NCI-H187 treated with DMSO at 0.1 percent for 48 hours (cell line): Measurements from ENCODE around the gene PALD1.
"Not testable (repeated sequence)": the region's sequence is repeated elsewhere in the genome, so short reads cannot be mapped to it uniquely, and the experiment has no call there.

Experiments
- DNase-seq: peaks from one replicate; lab custom pipeline; 2025; lab: John Stamatoyannopoulos, UW

The PALD1 gene

GRCh38 chr10:70482982-70483760 is 4.6 kb downstream of the PALD1 start:
- no peak for DNase-seq

DNA sequence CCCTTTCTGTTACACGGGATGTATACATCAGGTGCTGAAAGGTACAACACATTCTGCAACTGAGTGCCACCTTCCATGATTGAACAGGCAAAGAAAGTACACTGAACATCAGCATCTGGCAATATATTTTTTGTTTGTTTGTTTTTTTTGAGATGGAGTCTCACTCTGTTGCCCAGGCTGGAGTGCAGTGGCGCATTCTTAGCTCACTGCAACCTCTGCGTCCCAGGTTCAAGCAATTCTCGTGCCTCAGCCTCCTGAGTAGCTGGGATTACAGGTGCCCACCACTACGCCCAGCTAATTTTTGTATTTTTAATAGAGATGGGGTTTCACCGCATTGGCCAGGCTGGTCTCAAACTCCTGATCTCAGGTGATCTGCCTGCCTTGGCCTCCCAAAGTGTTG is 5.3 kb downstream of the PALD1 start:
- DNase-seq = not testable (repeated sequence)

DNA sequence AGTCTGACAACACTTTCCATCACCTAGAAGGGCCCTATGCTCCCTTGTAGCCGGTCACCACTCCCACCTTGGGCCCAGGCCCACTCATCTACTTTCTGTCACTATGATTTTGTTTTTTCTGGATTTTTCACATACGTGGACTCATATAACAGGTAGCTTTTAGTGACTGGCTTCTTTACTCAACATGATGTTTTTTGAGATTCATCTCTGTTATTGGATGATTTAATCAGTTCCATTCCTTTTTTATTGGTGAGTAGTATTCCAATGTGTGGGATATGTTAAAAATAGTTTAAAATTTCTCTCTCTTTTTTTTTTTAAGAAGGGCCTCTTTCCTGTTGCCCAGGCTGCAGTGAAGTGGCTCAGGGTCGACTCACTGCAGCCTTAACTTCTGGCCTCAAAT is 9.3 kb downstream of the PALD1 start:
- no peak for DNase-seq

- DNase-seq = no peak
Observed at GRCh38 chr10:70490142-70490541, 11.6 kb downstream of the PALD1 start.

DNA sequence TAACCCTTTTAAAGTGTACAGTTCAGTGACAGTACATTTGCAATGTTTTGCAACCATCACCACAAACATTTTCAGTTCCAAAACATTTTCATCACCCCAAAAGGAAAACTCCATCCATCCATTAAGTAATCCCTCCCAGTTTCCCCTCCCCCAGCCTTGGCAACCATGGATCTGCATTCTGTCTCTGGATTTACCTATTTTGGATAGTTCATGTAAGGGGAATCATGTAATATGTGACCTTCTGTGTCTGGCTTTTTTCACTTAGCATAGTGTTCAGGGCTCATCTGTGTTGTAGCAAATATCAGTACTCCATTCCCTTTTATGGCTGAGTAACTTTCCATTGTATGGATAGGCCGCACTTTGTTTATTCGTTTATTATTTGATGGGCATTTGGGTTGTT is 13.0 kb downstream of the PALD1 start:
- DNase-seq = no peak

DNA sequence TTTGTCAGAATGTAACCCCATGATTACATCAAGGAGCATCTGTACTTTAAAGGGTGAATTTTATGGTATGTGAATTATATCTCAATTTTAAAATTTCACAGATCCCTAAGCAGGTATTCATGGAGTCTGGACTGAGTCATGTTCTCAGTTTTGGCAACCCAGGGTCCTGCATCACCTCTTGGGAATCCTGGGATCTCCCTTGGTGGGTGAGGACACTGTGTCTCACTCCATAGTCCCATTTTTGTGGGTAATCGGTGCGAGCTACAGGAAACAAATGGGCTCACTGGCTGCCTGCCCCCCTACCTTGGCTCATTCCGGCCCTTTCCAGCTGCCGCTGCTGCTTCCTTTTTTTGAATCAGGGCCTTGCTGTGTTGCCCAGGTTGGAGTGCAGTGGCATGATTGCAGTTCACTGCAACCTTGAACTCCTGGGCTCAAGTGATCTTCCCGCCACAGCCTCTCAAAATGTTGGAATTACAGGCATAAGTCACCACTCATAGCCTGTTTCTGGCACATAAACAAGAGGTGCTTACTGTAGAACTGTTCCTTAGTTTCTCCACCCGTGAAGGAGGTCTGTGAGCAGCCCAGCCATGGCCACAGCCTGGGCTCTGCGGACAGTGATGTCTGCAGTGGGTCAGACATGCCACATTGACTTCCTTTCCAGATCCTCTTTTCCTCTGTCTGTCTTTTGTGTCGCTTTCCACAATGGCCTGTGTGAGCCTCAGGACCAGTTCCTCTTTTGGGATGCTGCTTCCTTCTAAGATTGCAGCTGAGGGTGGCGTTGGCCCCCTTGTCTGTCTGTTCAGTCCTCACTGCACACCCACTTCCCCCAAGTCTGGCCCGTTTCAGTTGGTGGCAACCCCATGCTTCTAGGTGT is 14.5 kb downstream of the PALD1 start:
- DNase-seq = no peak

DNA sequence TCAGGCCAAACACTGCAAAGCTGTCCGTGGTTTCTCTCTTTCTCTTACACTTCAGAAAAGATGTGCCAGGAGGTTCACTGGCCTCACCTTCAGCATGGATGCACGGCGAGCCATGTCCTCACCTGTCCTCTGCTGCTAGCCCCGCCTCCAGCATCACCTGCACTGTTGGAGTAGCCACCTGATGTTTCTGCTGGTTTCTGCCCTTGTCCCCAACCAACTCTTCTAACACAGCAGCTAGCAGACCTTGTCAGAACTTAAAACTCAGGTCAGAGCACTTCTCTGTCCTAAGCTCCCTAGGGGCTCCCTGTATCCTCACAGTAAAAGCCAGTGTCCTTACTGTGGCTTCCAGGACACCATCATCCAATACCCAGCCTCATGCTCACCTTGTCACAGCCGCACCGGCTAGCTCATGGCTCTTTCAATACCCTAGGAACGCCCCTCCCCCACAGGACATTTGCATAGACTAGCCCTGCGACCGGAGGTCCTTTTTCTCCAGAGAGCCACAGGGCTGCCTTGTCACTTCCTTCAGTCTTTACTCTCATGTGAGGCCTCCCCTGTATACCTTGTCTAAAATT is 15.2 kb downstream of the PALD1 start:
- no peak for DNase-seq

DNA sequence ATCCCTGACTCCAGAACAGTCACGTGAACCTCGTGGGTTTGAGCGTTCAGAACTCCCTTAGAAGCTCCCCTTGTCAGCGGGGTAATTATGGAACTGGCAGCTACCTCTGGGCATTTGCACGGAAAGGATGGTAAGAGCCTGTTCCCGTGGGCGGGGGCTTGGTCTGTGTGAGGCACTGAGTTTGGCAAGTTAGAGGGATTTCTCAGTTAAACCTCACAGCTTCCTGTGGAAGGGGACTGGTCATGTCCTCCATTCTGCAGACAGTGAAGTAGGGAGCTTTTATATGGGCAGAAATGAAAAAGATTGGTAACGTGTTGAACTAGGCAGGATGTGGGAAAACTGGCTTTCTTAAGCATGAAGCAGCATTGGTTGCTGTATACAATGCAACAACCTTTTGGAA is 16.0 kb downstream of the PALD1 start:
- DNase-seq = no peak

DNA sequence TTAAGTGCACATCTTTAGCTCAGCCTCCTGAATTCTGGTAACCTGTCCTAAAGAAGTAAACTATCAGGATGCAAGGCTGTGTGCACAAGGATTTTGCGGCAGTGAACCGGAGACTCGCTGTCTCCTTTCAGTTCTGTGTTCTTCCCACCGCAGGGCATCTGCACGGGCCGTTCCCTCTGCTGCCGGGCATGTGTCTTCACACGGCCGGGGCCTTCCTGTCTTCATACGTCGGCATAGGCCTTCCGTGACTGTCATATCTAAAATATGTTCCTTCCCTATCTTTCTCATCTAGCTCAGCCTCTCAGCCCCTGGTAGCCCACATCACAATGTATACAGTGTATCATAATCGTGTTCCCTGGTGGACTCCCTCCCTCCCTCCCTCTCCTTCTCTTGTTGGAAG is 16.4 kb downstream of the PALD1 start:
- DNase-seq = no peak

DNA sequence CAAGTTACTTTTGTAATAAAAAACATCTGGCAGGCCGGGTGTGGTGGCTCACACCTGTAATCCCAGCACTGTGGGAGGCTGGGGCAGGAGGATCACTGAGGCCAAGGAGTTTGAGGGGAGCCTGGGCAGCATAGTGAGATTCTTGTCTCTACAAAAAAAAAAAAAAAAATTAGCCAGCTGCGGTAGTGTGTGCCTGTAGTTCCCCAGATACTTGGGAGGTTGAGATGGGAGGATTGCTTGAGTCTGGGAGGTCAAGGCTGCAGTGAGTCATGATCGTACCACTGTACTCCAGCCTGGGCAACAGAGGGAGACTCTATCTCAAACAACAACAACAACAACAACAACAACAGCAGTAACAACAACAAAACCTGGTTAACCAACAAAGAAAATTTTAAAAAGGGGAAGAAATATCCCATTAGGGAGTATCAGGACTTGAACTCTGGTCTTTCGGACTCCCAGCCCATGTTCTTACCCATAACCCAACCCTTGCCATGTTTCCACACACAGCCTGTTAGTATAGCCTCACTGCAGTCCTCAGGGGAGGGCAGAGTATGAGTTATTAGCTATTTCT is 17.2 kb downstream of the PALD1 start:
- no peak for DNase-seq

- no peak for DNase-seq
Observed at GRCh38 chr10:70496341-70497119, 18.0 kb downstream of the PALD1 start.

GRCh38 chr10:70497120-70497545 is 18.6 kb downstream of the PALD1 start:
- DNase-seq = no peak

- DNase-seq = no peak
Observed at GRCh38 chr10:70498970-70499835, 20.6 kb downstream of the PALD1 start.

DNA sequence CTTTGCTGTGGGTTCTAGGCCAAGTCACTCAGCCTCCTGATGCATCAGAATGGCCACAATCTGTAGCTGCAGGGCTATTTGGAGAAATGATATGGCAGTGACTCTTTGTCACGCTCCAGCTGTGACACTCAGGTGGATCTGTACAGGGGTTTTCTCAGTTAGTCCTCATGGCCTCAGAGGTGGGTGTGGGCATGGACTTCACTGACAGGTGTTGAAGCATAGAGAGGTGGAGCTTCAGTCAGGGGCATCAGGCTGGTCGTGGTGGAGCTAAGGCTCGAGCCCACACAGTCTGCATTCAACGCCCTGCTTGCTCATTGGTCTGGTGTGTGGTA is 21.2 kb downstream of the PALD1 start:
- DNase-seq = no peak

DNA sequence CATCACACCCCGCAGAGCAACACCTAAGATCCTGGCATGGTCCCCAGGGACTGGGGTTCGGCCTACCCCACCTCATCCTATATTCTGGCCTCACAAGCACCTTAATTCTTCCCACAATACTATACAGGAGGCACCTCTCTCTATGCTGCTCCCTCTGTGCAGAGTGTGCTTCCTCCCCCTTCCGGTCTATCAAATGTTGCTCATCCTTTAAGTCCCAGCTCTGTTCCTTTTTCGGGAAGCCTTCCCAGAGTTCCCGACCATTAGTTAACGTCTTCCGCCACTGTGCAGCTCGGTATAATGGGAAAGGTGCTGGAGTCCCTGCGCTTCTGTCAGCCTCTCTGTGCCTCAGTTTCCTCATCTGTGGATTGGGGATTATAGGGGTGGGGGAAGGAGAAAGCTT is 21.8 kb downstream of the PALD1 start:
- DNase-seq = no peak

- no peak for DNase-seq
Observed at GRCh38 chr10:70500812-70501301, 22.3 kb downstream of the PALD1 start.

DNA sequence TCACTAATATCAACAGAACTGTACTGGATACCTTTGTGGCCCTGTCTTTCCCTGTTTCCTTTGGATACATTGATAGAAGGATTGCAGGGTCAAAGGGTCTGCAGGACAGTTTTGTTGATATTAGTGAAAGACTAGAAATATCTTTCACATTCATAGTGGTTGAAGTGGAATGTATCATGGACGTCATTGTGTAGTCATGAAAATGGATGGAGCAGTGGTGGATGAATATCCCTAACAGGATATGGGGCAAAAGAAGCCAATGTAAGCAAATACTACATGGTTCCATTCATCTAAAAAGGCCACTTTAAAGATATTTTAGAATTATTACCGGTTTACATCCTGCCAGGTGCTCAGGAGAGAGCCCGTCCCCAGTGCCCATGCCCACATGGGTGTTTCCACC is 23.8 kb downstream of the PALD1 start:
- no peak for DNase-seq

DNA sequence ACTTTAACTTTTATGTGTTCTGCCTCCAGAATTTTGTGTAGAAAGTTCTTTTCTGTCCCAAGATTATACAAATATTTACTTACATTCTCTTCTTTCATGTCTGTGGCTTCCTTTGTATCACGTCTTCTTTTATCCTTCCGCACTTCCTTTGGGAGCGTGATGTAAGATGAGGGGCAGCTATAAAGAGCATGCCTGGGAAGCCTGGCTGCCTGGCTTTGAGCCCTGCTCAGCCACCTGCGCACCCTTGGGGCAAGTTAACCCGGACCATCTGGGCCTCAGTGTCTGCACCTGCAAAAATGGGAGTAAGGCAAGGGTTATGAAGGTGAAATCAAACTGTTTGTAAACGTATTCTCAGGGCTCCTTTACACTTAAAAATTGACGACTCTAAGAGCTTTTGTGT is 25.2 kb downstream of the PALD1 start:
- no peak for DNase-seq

GRCh38 chr10:70504521-70505358 is 26.2 kb downstream of the PALD1 start:
- no peak for DNase-seq

- no peak for DNase-seq
Observed at GRCh38 chr10:70505908-70506307, 27.3 kb downstream of the PALD1 start.
